Stimulated activated CD8-positive, alpha-beta memory T cell treated with anti-CD3 and anti-CD28 coated beads, Interleukin-7, amount 100 ng/mL, for 1 hour (primary cell): ENCODE results near the gene WWTR1.

Experiments used
- DNase-seq, 2 donors: peaks; one replicate each; pipeline ENCODE4 v3.0.0-alpha.2; 2020; ENCODE audit warnings: low read depth in 2 of 2

WWTR1 gene

DNA sequence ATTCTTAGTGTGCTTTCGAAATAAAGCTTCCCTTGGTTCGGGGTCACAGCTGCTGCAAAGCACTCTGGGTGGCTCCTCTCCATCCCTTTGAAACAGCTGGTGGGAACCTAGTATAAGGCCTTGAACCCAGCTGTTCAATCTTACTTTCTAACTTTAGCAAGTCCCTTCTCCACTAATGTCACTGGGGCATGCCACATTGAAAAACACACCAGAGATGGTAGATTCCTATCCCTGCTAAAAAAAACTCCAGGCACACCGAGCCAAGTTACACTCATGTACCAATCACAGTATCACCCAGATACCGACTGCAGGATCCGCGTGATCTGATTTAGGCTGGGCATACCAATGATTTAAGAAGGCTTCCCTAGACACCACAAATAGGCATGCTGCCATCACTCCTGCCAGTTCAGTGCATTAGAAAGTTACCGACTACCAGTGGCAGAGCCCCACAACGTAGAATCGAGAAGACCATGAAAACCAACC is 65.0 kb downstream of the WWTR1 start:
- DNase-seq: no peak

DNA sequence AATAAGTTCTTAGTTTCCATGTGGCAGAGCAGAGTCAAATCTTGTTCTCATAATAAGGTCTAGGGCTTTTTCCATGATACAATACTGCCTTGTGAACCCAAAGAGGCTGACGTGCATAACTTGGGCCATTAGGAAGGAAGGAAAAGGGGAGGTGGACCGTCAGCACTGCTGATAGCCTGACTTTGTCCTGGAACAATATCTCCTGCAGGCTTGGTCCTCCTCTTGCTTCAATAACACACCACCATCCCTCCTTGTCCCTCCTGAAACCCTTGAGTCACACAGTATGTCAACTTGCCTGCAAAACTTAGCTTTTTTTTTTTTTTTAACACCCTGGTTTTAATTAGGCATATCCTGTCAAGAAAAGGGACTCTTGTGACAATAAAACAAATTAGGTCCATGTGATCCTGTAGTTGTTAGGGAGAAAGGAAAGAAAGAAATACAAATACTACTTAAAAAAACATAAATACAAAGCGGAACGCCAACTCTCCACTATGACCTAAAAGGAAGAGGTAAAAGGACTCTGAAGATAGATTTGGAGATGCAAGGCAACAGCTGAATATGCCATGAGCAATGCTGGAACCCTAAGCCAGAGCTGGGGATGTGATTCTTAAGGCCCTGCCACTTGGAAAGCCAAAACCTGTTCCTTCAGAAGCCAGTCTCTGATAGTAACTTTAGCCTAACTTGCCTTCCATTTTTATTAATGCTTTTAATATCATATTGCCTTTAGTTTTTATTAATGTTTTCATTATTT is 67.0 kb downstream of the WWTR1 start:
- no peak for DNase-seq

DNA sequence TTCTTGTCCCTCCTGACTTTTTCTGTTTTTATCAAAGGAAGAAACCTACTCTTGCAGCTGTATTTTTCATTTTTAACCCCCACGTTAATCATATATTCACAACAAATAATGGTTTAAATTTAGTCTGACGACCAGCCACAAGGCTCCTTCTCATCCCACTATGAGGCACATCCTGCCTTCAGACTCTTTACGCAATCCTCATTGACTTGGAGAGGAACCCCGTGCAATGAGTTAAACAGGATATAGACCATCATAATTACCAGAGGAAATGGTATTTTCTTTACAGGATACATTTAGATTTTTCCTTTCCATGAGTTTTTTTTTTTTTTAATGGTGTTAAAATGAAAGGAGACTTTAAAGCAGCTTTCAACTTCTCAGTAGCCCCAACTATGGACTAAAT is 68.5 kb downstream of the WWTR1 start:
- no peak for DNase-seq

DNA sequence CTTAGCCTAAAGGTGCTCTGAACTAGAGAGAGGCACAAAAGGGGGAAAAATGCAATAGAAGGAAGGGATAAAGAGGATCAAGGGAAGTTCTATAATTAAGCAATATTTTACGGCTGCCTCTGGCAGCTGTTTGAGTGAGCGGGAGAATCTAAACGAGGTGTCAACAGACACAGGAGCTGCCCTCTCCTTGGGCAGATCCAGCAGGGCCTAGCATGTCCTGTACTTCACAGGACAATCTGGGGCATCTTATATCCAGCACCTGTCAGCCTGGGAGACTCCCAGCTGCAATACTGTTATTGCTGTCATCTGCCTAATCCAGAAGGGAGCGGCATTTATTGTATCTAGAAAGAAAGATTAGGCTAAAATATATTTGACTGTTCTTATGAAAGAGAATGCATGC is 68.9 kb downstream of the WWTR1 start:
- no peak for DNase-seq

DNA sequence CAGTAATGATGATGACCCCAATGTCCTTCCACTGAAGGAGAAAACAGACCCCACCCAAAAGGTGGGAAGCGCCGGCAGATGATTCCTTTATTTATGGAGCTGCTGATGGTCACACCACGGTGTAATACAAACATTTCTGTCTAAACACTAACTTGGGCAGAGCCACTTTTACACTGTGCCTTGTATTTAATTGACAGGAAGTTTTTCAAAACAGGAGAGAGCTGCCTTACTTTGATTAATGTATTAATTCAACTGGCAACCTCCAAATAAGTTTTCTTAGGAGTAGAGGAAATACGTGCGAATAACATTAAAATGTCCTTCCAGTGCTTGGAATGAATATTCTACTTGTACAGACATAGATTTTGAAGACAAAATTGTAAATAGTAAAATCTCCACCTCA is 70.4 kb downstream of the WWTR1 start:
- DNase-seq: no peak

DNA sequence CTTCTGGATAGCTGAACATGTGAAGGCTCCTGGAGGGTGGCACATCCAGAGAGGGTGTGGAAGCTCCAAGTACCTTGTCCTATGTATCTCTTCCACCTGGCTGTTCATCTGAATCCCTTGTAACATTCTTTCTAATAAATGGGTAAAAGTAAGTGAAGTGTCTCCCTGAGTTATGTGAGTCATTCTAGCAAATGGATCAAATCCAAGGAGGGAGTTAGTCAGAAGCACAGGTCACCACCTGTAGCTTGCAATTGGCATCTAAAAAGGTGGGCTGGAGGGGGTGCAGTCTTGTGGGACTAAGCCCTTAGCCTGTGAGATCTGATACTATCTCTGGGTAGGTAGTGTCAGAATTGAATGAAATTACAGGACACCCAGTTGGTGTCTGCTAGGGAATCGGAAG is 71.0 kb downstream of the WWTR1 start:
- no peak for DNase-seq

DNA sequence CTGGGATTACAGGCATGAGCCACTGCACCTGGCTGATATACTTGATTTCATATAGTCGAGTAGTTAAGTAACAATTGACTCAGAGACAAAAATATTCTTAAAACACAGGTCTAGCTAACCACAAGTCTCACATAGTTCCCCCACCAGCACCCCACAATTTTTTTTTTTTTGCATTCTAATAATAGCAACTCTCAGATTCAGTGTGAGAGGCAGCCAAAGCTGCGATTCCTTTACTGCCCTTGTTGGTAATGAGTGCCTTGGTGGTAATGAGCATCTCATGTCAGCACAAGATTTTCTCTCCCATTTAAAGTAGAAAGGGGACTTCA is 72.5 kb downstream of the WWTR1 start:
- DNase-seq: no peak

DNA sequence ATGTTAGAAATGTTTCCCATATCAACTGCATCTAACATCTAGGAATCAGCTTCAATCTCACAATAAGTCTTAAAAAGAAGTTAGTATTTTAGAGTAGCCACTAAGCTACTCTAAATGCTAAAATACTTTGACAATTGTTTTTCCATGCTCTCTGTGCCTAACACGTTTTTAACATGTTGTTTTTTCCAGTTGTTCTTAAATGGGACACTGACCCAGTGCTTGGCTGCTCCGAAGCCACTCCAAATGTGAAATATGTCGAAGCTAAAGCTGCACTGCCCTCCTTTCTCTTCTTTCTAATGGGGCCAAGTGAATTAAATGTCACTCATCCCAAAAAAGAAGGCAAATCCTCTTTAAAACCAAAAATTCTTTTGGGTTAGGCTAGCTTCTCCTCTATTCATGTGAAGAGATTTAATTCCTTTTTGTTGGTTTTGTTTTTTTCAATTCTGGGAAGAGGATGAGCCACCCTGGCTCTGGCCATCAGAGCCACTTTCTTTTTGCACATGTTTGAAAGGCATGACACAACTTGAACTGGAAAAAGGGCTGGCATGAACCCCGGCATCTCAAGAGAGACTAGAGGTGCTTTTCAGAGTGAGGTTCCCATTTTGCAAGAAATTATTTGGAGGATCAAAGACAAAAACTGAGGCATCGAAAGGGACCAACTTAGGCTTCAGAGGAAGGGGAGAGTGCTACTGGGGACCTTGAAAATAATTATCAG is 73.7 kb downstream of the WWTR1 start:
- no peak for DNase-seq

DNA sequence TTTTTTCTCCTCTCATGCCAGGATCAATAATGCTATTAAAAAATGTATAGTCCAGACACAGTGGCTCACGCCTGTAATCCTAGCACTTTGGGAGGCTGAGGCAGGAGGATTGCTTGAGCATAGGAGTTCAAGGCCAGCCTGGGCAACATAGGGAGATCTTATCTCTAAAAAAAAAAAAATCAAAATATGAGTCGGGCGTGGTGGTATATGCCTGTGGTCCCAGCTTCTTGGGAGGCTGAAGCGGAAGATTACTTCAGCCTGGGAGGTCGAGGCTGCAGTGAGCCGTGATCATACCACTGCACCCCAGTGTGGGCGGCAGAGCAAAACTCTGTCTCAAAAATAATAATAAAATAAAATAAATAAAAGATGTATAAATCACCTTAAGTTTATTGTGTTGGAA is 75.4 kb downstream of the WWTR1 start:
- DNase-seq: no peak

DNA sequence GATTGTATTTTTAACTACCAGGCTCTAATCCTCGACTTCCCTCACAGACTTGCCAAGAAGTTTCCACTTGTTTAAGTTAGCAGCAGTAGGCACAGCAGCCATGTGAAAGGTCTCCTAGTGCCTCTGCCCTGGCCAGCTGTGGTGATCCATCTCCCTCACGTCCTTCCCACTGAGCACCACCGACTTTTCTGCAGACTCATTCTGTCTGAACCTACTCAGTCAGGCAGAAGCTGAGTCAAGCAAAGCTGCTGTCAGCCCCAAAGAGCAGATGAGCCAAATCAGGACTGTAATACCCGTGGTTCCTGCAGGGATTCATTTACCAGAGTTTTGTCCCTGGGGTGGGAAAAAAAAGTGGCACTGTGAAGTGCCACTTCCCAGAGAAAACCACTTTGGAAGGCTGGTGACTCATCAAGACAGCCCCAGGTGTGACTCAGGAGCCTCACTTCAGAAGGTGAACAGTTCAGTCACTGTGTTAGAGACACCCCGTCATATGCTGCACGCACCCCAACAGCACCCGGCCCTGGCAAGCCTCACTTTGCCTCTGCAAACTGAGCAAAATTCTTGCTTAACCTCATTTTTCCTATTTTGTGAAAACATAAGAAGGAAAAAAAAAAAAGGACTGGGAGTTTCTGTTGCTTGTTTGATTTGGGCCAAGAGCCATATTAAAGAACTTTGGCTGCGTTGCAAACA is 76.0 kb downstream of the WWTR1 start:
- no peak for DNase-seq

DNA sequence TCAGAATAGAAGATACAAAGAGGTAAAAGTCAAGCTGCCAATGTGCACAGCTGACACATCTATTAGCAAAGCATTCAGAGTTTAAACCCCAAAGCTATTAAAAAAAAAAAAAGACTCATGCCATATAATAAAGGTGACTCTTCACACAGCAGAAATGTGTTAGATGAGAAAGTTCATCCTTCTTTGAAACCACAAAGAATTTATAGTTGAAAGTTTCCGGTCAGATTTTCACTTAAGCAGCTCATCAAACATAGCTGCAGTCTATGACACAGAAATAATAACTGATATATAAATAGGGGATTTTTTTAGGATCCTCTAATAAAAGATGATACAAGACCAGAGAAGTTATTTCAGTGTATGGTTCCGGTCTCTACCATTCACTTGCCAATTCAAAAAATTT is 76.6 kb downstream of the WWTR1 start:
- DNase-seq: no peak

DNA sequence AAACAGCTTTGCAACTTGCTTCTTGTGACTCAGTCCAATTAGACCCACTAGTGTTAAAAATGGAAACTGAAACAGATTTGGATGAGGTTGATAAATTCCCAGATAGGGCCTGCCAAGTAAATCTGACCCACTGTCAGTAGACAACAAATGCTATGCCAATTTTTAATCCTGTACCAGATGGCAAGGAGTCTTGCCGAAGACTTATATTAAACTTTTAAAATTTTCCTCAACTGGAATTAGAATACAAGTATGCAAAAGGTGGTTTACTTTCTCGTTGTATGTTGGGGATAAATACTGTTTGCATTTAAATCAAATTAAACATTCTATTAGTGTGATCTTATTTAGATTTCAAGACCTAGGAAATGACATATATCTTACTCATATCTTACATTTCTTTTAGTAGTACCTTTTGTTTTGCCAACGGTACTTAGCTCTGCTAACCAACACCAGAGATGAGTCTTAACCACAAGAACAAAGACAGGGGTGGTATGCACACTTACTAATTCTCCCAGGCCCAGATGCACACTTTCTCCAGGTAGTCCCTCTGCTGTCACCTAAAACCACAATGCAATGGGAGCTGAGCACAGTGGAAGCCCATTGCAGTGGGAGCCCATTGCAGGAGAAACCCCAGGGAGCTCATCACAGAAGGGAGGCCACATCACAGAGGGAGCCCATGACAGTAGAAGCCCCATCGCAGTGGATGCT is 77.8 kb downstream of the WWTR1 start:
- no peak for DNase-seq

DNA sequence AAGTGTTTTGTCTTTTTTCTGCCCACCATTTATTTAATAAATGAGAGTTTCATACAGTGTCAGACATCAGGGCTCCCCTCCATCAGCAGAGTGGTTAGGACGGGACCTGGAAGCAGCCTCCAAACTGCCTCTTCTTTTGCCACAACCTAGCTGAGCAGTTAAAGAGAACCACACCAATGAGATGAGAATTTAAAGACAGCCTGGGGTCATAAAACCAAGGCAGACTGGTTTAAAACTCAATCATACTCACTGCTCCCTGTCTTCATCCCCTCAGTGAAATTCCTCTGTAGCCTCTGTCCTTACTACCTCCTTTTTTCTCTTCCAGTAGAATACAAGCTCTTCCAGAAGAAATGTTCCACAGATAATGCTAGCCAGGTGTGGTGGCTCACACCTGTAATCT is 78.7 kb downstream of the WWTR1 start:
- DNase-seq: no peak

DNA sequence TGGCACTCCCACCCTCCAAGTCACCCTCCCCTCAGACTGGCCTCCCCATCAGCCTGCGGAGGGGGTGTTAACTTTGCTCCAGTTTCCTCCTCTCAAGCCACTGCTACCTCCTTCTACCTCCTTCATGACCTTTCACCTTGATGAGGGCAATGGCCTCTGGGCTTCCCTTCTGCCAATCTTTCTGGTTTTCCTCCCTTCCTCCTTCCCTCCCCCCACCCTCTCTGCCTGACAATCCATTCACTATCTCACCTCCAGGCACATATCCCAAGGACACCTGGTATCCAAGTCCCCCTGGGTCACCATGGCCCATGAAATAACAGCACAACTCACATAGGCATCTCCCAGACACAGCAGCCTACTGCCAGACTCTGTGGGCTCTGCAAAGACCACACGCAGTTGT is 80.0 kb downstream of the WWTR1 start:
- DNase-seq: no peak

DNA sequence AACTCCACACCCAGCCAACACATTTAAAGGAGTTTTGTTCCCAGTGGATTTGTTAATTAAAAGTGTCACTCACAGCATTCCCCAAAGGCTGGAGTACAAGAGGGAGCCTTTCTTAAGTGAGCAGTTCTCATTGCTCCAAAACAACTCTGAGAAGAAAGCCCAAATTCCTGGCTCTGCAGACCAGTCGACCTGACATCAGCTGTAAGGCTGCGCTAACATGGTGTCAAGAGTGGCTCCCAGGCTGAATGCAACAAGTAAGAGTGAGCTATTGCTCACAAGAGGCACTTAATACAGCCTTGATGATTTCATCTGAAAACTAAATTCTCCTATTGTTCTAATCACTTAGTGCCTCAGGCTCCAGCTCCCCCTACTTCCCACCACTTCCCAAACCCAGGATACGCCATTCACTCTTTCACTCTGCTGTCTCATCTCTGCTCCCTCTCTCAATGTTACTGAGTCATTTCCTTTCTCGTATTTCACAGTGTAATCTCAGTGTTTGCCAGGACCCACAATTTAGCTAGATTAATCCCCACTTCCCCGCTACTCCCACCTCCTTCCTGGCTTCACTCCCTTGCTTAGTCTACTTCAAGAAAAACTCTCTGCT is 81.8 kb downstream of the WWTR1 start:
- no peak for DNase-seq

DNA sequence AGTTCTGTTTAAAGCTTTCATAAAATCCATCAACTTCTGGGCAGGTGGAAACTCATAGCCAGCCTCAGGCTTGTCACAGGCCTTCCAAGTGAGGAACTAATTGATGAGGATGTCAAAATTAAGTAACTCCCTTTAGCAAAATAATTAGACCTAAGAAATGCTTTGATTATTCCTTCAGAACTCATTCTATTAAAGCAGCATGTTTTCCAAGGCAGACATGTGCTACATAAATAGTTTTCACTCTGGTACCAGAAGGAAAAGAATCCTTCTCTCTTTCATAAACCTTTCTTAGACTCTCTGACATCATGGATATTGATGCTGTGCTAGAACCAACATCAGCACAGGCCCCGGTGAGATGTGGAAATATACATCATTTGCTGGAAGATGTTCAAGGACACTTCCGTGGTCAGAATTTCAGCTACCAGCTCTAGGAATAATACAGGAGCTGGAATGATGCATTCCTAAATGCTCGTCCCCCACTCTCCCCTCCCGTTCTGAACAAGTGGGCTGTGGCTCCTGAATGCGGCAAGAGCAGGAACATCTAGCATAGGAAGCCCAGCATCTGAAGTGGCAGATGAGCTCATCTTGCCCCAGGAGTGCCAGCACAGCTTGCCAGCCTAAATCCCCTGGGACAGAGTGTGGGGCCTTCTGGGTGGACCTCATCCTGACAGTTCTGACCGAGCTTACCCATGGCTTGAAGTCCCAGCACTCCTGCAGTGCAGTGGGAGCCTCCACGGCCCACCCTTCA is 82.4 kb downstream of the WWTR1 start:
- DNase-seq: no peak

DNA sequence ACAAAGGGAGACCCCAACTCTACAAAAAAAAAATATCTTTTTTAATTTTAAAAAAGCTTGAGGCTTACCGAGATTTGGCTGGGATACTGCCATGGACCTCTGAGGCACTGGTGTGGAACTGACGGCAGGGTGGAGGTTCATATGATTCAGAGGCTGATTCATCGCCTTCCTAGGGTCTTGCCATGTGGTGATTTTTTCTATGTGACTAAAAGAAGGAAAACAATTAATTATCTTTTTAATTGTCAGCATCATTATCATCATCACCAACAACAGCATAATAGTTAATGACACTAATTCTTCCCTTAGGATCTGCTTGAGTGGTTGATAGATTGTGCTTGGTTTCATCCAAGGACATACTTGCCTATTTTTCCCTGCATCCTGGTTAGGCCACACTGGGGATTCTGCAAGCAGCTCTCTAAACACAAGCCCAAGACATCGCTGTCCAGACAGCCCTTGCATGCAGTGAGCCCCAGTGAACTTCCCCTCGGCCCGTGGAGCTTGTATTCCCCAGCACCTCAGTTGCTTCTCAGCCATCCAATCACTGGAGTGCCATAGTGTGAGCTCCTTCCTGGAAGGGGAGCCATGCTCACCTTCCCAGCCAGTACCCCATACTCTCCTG is 84.9 kb downstream of the WWTR1 start:
- no peak for DNase-seq

DNA sequence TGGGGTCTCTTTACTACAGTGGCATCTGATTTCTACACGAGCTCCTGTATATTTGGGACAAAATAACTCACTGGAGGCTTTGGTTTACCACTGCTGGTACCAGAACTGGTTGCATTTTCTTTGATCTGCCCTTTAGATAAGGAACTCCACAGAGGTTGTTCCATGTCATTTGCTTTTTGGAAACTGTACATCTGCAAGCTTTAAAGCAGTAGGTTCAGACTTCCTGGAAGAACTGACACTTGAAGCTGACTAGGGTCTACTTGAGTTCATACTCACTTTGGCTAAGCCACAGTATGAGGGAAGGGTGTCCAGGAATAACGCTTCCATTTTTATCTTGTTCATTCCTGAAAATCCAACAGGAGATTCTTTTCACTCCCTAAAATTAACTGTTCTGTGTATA is 86.4 kb downstream of the WWTR1 start:
- DNase-seq: no peak

DNA sequence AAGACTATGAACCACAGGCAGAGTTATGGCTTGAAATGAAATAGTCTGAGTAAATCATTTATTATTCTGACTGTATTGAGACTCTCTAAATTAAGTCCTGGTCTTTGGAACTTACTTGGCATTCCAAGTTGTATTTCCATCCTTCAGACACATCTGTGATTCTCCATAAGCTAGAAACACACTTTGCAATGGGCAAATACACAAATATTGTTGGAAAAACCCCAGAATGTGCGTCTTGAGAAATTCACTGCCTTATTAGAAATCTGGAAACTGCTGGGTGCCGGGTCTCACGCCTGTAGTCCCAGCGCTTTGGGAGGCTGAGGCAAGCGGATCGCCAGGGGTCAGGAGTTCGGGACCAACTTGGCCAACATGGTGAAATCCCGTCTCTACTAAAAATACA is 87.8 kb downstream of the WWTR1 start:
- DNase-seq: no peak

DNA sequence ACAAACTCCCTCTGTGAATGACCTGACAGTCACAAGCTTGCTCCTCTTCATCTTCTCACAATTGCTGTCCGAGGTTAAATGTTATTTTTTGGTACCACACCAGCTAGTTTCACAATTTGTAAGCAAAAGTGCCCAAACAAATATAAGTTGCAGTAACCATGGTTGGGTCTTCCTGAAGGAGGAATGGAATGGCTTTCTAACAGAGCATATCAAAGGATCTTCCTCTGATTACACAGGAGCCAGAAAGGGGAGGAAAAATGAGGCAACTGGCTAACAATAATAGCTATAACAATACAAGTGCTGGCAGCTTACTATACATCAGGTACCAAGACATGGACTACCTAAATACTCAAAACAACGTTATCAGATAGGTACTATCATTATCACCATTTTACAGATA is 90.4 kb downstream of the WWTR1 start:
- DNase-seq: no peak
